Stimulated activated CD8-positive, alpha-beta memory T cell treated with anti-CD3 and anti-CD28 coated beads, Interleukin-12 subunit alpha, Interleukin-12 subunit beta, amount 100 ng/mL, for 1 hour (primary cell): ENCODE results near the gene ICAM1.
"Not testable (repeated sequence)": the region's sequence is repeated elsewhere in the genome, so short reads cannot be mapped to it uniquely, and the experiment has no call there.

Source experiments
- DNase-seq: peaks from one replicate; pipeline ENCODE4 v3.0.0-alpha.2; 2020; ENCODE audit warnings: low read depth

The ICAM1 gene

GRCh38 chr19:10241826-10242449 is 29.0 kb upstream of the ICAM1 start:
- not testable (repeated sequence) for DNase-seq

- no peak for DNase-seq
Observed at GRCh38 chr19:10243606-10244005, 27.3 kb upstream of the ICAM1 start.

GRCh38 chr19:10245189-10245939 is 25.6 kb upstream of the ICAM1 start:
- no peak for DNase-seq

- DNase-seq, result no peak
Observed at GRCh38 chr19:10246511-10246910, 24.4 kb upstream of the ICAM1 start.

GRCh38 chr19:10251792-10252694 is 18.9 kb upstream of the ICAM1 start, which contains the start of gene MRPL4:
TSS of gene MRPL4 (plus strand) at chr19:10252214. CDS start at chr19:10252254, 40 bp downstream.
- DNase-seq, result peak; percentile 90

- no peak for DNase-seq
Observed at GRCh38 chr19:10252707-10253106, 18.2 kb upstream of the ICAM1 start.

- no peak for DNase-seq
Observed at GRCh38 chr19:10254244-10254643, 16.7 kb upstream of the ICAM1 start.

- no peak for DNase-seq
Observed at GRCh38 chr19:10255358-10255757, 15.6 kb upstream of the ICAM1 start.

- no peak for DNase-seq
Observed at GRCh38 chr19:10256551-10256950, 14.4 kb upstream of the ICAM1 start.

- no peak for DNase-seq
Observed at GRCh38 chr19:10256970-10257615, 13.8 kb upstream of the ICAM1 start.

GRCh38 chr19:10258080-10258710 is 12.7 kb upstream of the ICAM1 start:
- DNase-seq, result no peak

GRCh38 chr19:10259162-10259905 is 11.6 kb upstream of the ICAM1 start:
- peak; percentile 72 for DNase-seq

GRCh38 chr19:10260141-10260584 is 10.8 kb upstream of the ICAM1 start:
- DNase-seq, result no peak

- no peak for DNase-seq
Observed at GRCh38 chr19:10262771-10263170, 8.1 kb upstream of the ICAM1 start.

GRCh38 chr19:10266706-10267105 is 4.2 kb upstream of the ICAM1 start:
- no peak for DNase-seq

- no peak for DNase-seq
Observed at GRCh38 chr19:10268071-10268470, 2.8 kb upstream of the ICAM1 start.

- DNase-seq, result peak; percentile 81
Observed at GRCh38 chr19:10269333-10270179, 1.4 kb upstream of the ICAM1 start.

GRCh38 chr19:10270180-10270615 is 722 bp upstream of the ICAM1 start:
- DNase-seq, result no peak

GRCh38 chr19:10271543-10272086 is 695 bp downstream of the ICAM1 start:
- DNase-seq, result no peak
